Inferior parietal cortex (tissue), 1 donor: ENCODE results near the gene MUC3A.
"Not testable (repeated sequence)": the region's sequence is repeated elsewhere in the genome, so short reads cannot be mapped to it uniquely, and the experiment has no call there.

ENCODE experiments used
- DNase-seq: peaks from one replicate; pipeline ENCODE4 v3.0.0-alpha.2; 2016; ENCODE audit errors: extremely low spot score

The MUC3A gene

GRCh38 chr7:100971111-100972001 is 22.0 kb downstream of the MUC3A start:
- no peak for DNase-seq

- DNase-seq: no peak
These were observed 22.6 kb downstream of the MUC3A start for GRCh38 chr7:100972002-100972347.

GRCh38 chr7:100974021-100974420 is 24.7 kb downstream of the MUC3A start:
- DNase-seq: no peak

GRCh38 chr7:100975371-100975821 is 26.1 kb downstream of the MUC3A start:
- DNase-seq: no peak

- no peak for DNase-seq
These were observed 29.0 kb downstream of the MUC3A start for GRCh38 chr7:100978300-100978699.

DNA sequence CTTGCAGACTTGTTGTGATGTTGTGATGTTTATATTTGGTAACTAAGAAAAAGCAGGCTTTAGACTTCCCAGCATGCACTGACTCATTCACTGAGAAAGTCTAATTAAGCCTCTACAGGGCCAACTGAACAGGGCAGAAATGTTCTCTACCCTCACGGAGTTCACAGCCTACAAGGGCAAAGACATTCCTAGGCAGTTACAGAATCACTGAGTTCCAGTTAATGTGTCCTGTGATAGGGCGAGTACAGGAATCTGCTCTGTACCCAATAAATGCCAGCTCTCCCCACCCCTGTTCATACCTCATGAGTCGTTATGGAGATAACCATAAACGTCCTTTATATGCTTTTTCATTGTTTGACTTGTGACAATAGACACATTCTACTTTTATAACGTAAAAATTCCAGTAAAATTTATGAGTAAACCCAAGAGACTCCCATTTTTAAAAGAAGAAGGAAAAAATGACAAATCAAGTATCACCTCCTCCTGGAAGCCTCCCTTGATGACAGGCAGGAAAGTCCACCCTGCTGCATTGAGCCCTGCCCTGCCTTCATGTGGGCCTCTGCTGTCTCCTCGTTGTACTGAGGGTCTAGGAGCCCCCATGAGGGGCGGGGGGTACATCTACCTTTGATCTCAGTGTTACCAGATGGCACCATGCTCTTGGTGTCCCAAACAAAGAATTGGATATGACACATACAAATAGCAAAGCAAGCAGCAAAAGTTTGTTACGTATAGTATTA is 34.3 kb downstream of the MUC3A start:
- DNase-seq: no peak

- not testable (repeated sequence) for DNase-seq
These were observed 35.0 kb downstream of the MUC3A start for GRCh38 chr7:100984241-100984918.

DNA sequence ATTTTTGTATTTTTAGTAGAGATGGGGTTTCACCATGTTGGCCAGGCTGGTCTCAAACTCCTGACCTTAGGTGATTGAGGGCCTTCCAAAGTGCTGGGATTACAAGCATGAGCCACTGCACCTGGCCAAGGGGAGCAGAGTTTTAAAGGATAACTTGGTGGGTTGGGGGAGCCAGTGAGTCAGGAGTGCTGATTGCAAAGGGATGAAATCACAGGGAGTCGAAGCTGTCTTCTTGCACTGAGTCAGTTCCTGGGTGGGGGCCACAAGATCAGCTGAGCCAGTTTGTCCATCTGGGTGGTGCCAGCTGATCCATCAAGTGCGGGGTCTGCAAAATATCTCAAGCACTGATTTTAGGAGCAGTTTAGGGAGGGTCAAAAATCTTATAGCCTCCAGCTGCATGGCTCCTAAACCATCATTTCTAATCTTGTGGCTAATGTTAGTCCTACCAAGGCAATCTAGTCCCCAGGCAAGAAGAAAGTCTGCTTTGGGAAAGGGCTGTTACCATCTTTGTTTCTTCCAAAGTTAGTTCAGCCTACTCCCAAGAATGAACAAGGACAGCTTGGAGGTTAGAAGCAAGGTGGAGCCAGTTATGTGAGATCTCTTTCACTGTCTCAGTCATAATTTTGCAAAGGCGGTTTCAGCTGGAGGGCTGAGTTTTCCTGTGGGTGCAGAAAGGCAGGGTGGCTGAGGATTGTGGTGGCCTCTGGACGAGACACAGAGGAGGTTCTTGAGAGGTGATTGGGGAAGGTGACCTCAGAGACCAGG is 35.9 kb downstream of the MUC3A start:
- DNase-seq: not testable (repeated sequence)

GRCh38 chr7:100991631-100992030 is 42.3 kb downstream of the MUC3A start:
- no peak for DNase-seq

GRCh38 chr7:100992280-100992679 is 42.9 kb downstream of the MUC3A start:
- DNase-seq: not testable (repeated sequence)

GRCh38 chr7:100994671-100995070 is 45.3 kb downstream of the MUC3A start:
- not testable (repeated sequence) for DNase-seq

GRCh38 chr7:100998530-100998929 is 49.2 kb downstream of the MUC3A start:
- DNase-seq: not testable (repeated sequence)

- not testable (repeated sequence) for DNase-seq
These were observed 50.0 kb downstream of the MUC3A start for GRCh38 chr7:100999334-100999733.

- DNase-seq: not testable (repeated sequence)
These were observed 50.7 kb downstream of the MUC3A start for GRCh38 chr7:101000025-101000424.

- DNase-seq: not testable (repeated sequence)
These were observed 53.0 kb downstream of the MUC3A start for GRCh38 chr7:101002333-101002732.

- not testable (repeated sequence) for DNase-seq
These were observed 58.0 kb downstream of the MUC3A start for GRCh38 chr7:101007361-101007760.

DNA sequence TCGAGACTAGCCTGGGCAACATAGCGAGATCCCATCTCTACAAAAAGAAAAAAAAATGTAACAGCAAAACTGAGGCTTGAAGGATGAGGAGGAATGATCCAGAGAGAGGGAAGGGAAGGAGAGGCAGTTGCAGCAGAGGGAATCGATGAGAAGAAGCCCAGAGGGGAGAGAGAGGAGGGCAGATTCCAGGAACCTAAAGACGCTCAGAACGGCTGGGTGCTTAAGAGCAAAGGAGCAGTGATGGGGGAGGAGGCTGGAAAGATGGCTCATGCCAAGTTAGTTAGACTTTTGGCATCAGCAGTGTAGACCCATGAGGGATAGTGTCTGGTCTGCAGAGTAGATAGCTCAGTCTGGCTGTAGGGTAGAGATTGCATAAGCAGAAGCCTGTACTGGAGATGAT is 60.3 kb downstream of the MUC3A start:
- no peak for DNase-seq

GRCh38 chr7:101012931-101013330 is 63.6 kb downstream of the MUC3A start:
- no peak for DNase-seq

DNA sequence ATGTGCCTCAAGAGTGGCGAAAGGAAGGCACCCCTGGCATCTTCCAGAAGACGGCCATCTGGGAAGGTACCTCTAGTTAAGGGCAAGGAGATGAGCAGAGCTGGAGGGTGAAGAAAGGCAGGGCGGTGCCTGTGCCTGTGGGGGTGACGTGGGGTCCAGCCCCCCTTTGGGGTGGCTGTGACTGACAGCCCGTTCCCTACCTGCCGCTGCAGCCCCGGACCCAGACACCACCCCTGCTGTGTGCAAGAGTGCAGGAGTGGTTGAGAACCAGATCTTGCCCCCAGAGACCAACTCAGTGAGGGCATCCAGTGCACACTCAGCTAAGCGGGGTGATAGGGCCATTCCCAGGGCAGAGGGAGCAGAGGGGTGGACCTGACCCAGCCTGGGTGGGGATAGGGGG is 66.3 kb downstream of the MUC3A start:
- no peak for DNase-seq

GRCh38 chr7:101017064-101017777 is 67.9 kb downstream of the MUC3A start:
- DNase-seq: peak; percentile 22
